GM23338 (cell line): ENCODE data around the gene UGT1A7.

Experiments used
- CTCF ChIP-seq, 2 experiments: fragments of 200-600 bp in 1 of 2; sonication (generic) in 1 of 2; conservative IDR thresholded peaks; 2 replicates each; pipeline versions ENCODE4 v1.5.1 to v1.6.1; 2016 to 2017; ENCODE audit warnings: antibody characterized with exemption in 2 of 2, low read depth in 2 of 2, mild to moderate bottlenecking in 2 of 2, moderate library complexity in 1 of 2
- EZH2 ChIP-seq: fragments of 200-600 bp; sonication (generic); IDR thresholded peaks from one replicate; pipeline ENCODE4 v1.8.0; 2017; ENCODE audit warnings: antibody characterized with exemption, mild to moderate bottlenecking, low read depth; ENCODE audit not compliant: unreplicated experiment
- POLR2AphosphoS5 ChIP-seq: IDR thresholded peaks from 2 replicates; pipeline ENCODE4 v1.6.1; 2016; ENCODE audit warnings: antibody characterized with exemption, low read depth
- REST ChIP-seq: IDR thresholded peaks from one replicate; pipeline ENCODE4 v1.6.1; 2018; ENCODE audit warnings: antibody characterized with exemption; ENCODE audit not compliant: unreplicated experiment

GRCh38 chr2:233690444-233690843, 8.7 kb downstream of the UGT1A7 start:
- no peak for TF ChIP-seq CTCF (conservative IDR thresholded peaks at IDR 0.05; ENCODE audit: low read depth in 2 of 2)
- no peak for TF ChIP-seq EZH2
- no peak for TF ChIP-seq REST
- TF ChIP-seq POLR2AphosphoS5 = no peak
